ENCODE results near the gene MEFV. TPM values are rescaled to one million over a fixed set of nuclear protein-coding genes. Genes with fewer than 3 reads are reported as not detected.

MEFV gene
- total RNA-seq, 1 experiment from 2014 or later, result not detected

DNA sequence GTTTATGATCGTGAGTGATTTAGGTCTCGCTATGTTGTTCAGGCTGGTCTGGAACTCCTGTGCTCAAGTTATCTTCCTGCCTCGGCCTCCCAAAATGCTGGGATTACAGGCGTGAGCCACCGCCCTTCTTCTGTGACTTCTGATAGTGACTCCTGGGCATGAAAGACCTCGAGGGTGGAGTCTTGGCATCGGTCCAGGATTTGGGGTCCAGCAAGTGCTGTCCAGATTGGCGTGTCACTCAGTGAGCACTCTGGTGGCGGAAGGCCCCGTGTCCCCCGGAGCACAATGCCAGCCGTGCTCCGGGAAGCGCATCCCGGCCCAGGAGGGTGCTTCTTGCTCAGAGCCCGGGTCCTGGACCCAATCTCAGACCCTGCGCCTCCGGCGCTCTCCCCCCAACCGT is 61.6 kb downstream of the MEFV start:
- peaks cover 19% of the 10 kb centered on the region for H3K36me3 Mint-ChIP-seq (ENCODE audit: insufficient read depth, unreplicated experiment)
- H3K4me1 Mint-ChIP-seq (ENCODE audit: low read depth, unreplicated experiment), result peaks cover 4% of the 10 kb centered on the region
- peaks cover 62% of the 10 kb centered on the region for H3K27me3 Mint-ChIP-seq (ENCODE audit: unreplicated experiment)
- H3K4me3 Mint-ChIP-seq (ENCODE audit: low read depth, unreplicated experiment), result no peak overlapping the region
- H3K27ac Mint-ChIP-seq (ENCODE audit: unreplicated experiment), result no peak overlapping the region
- CTCF ChIA-PET, result interaction anchor here (0.7 kb wide), 1 partner anchor 299 kb away, joined by 3 read pairs; no protein-coding TSS in a partner anchor
- intact Hi-C loops (cut with micrococcal nuclease; ENCODE audit: unreplicated experiment), result no loop called here
- TF ChIP-seq, protein P1, sequence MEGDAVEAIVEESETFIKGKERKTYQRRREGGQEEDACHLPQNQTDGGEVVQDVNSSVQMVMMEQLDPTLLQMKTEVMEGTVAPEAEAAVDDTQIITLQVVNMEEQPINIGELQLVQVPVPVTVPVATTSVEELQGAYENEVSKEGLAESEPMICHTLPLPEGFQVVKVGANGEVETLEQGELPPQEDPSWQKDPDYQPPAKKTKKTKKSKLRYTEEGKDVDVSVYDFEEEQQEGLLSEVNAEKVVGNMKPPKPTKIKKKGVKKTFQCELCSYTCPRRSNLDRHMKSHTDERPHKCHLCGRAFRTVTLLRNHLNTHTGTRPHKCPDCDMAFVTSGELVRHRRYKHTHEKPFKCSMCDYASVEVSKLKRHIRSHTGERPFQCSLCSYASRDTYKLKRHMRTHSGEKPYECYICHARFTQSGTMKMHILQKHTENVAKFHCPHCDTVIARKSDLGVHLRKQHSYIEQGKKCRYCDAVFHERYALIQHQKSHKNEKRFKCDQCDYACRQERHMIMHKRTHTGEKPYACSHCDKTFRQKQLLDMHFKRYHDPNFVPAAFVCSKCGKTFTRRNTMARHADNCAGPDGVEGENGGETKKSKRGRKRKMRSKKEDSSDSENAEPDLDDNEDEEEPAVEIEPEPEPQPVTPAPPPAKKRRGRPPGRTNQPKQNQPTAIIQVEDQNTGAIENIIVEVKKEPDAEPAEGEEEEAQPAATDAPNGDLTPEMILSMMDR (IDR thresholded peaks at IDR 0.05; ENCODE audit: unreplicated experiment), result no peak
- BruUV-seq (replicated peaks), result no TSS peak
- no peaks in the 10 kb centered on the region for H3K9me3 Mint-ChIP-seq (ENCODE audit: low read depth, unreplicated experiment)
- DNase-seq, result no peak

DNA sequence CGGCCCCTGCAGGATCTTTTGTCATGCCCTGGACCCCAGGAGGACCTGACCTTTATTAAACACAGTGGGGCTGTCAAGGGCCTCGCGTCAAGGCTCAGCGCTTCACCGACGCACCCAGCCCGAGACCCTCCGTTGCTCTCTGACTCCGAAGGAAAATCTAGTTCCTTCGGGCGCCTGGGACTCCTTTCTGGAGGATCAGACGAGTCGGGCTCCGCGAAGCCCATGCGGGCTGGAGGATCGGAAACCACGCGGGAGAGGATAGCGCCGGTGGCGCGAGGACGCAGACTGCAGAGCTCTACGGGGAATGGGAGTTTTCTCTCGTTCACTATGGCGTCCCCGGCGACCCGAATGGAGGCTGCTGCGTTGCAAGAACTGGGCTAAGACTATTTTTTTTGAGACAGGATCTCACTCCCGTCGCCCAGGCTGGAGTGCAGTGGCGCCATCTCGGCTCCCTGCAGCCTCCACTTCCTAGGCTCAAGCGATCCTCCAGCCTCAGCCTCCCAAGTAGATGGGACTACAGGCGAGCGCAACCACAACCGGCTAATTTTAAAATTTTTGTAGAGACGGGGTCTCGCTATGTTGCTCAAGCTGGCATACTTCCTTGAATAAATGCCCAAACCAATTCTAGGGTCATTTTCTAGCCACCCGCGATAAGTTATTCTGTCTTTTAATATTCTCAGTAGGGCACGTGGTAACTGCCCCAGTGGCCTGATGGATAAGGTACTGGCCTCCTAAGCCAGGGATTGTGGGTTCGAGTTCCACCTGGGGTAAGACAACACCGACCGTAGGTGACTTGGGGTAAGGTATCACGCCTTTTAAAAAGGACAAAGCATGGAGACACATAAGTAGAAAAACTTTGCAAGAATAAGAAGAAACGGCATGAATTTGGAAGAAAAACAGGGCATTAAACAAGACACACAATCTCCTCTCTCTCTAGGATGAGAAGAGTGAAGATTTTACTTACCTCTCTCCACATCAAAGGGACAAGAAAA is 62.9 kb downstream of the MEFV start:
- CTCF ChIA-PET, result no interaction called here
- TF ChIP-seq, protein P1 (IDR thresholded peaks at IDR 0.05; ENCODE audit: unreplicated experiment), result no peak
- Mint-ChIP-seq H3K27me3 (ENCODE audit: unreplicated experiment) (peaks cover 57% of the 10 kb centered on the region), H3K4me1 (ENCODE audit: low read depth, unreplicated experiment) (peaks cover 9% of the 10 kb centered on the region), H3K27ac (ENCODE audit: unreplicated experiment) (no peak overlapping the region), H3K36me3 (ENCODE audit: insufficient read depth, unreplicated experiment) (peaks cover 32% of the 10 kb centered on the region), H3K4me3 (ENCODE audit: low read depth, unreplicated experiment) (no peak overlapping the region), H3K9me3 (ENCODE audit: low read depth, unreplicated experiment) (no peaks in the 10 kb centered on the region)
- BruUV-seq (replicated peaks), result no TSS peak
- DNase-seq, result no peak
- intact Hi-C loops (cut with micrococcal nuclease; ENCODE audit: unreplicated experiment), result no loop called here

DNA sequence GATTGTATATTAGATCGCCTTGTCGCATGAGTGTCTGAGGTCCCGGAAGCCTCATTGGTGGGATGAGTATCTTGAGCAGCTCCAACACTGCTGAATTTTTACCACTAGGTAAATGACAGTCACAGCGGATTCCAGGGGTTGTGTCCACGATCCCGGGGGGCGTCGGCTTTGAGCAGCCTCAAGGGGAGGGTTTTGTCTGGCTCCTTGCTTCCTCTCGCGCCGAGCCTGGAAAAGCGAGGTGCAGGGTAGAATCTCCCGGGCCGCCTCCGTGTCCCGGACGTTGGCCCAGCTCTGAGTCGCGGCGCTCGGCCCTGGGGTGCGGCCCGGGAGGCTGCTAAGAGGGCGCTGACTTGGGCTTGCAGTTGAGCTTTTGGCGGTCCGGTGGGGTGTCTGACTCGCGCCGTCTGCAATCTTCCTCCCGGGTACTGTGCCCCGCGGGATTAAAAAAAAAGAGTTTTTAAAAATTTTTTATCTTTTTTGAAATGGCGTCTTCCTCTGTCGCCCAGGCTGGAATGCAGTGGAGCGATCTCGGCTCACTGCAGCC is 63.9 kb downstream of the MEFV start:
- no peak overlapping the region for H3K4me3 Mint-ChIP-seq (ENCODE audit: low read depth, unreplicated experiment)
- intact Hi-C loops (cut with micrococcal nuclease; ENCODE audit: unreplicated experiment), result no loop called here
- CTCF ChIA-PET, result no interaction called here
- peaks cover 42% of the 10 kb centered on the region for H3K36me3 Mint-ChIP-seq (ENCODE audit: insufficient read depth, unreplicated experiment)
- no peak overlapping the region for H3K27ac Mint-ChIP-seq (ENCODE audit: unreplicated experiment)
- no peak for DNase-seq
- H3K9me3 Mint-ChIP-seq (ENCODE audit: low read depth, unreplicated experiment), result no peaks in the 10 kb centered on the region
- no TSS peak for BruUV-seq (replicated peaks)
- peaks cover 18% of the 10 kb centered on the region for H3K4me1 Mint-ChIP-seq (ENCODE audit: low read depth, unreplicated experiment)
- TF ChIP-seq, protein P1 (IDR thresholded peaks at IDR 0.05; ENCODE audit: unreplicated experiment), result no peak
- peaks cover 55% of the 10 kb centered on the region for H3K27me3 Mint-ChIP-seq (ENCODE audit: unreplicated experiment)

Other genes with a start within 250 kb of the MEFV start
- 13.5 and 17.8 TPM in 2 replicates for gene CLDN9, start 243.7 kb downstream of the MEFV start, total RNA-seq (2022)
- gene CLDN6, start 238.4 kb downstream of the MEFV start, total RNA-seq (2022), result 1.2 and 2.1 TPM in 2 replicates
- gene TNFRSF12A, start 236.3 kb downstream of the MEFV start, total RNA-seq (2022), result 478 and 509 TPM in 2 replicates
- 61.1 and 75.4 TPM in 2 replicates for gene HCFC1R1, start 232.7 kb downstream of the MEFV start, total RNA-seq (2022)
- gene THOC6, start 232.6 kb downstream of the MEFV start, total RNA-seq (2022), result 50.8 and 54.4 TPM in 2 replicates
- gene BICDL2, start 219.7 kb downstream of the MEFV start, total RNA-seq (2022), result 59.4 and 70.9 TPM in 2 replicates
- 0.27 and 0.31 TPM in 2 replicates for gene MMP25, start 210.1 kb downstream of the MEFV start, total RNA-seq (2022)
- 81.8 and 89.0 TPM in 2 replicates for gene IL32, start 191.0 kb downstream of the MEFV start, total RNA-seq (2022)
- gene ZSCAN10, start 157.3 kb downstream of the MEFV start, total RNA-seq (2022), result not detected in 2 replicates
- 17.2 and 17.7 TPM in 2 replicates for gene ZNF205, start 144.0 kb downstream of the MEFV start, total RNA-seq (2022)
- 9.8 and 11.8 TPM in 2 replicates for gene ZNF213, start 121.6 kb downstream of the MEFV start, total RNA-seq (2022)
- 0.40 and 0.54 TPM in 2 replicates for gene OR1F1, start 68.4 kb downstream of the MEFV start, total RNA-seq (2022)
- gene ZNF200, start 21.5 kb downstream of the MEFV start, total RNA-seq (2022), result 12.7 and 14.6 TPM in 2 replicates
- 46.9 and 51.2 TPM in 2 replicates for gene ZNF263, start 26.9 kb upstream of the MEFV start, total RNA-seq (2022)
- 9.3 and 10.3 TPM in 2 replicates for gene TIGD7, start 48.8 kb upstream of the MEFV start, total RNA-seq (2022)
- gene ZNF75A, start 48.9 kb upstream of the MEFV start, total RNA-seq (2022), result 46.8 and 50.5 TPM in 2 replicates
- gene OR2C1, start 99.3 kb upstream of the MEFV start, total RNA-seq (2022), result not detected in 2 replicates
- gene ZSCAN32, start 144.4 kb upstream of the MEFV start, total RNA-seq (2022), result 23.8 and 26.1 TPM in 2 replicates
- gene ZNF174, start 144.6 kb upstream of the MEFV start, total RNA-seq (2022), result 13.8 and 14.3 TPM in 2 replicates
- gene ZNF597, start 186.9 kb upstream of the MEFV start, total RNA-seq (2022), result 2.7 TPM in 2 replicates
- 53.2 and 63.4 TPM in 2 replicates for gene NAA60, start 187.0 kb upstream of the MEFV start, total RNA-seq (2022)
- not detected in 2 replicates for gene C16orf90, start 238.9 kb upstream of the MEFV start, total RNA-seq (2022)
- gene CLUAP1, start 244.4 kb upstream of the MEFV start, total RNA-seq (2022), result 28.5 and 30.6 TPM in 2 replicates

Measured in Calu3 (cell line).